GM18861 (cell line): Measurements from ENCODE around the gene VWF.
"Not testable (repeated sequence)": the region's sequence is repeated elsewhere in the genome, so short reads cannot be mapped to it uniquely, and the experiment has no call there.

Experiments
- ATAC-seq: cut with Tn5 transposase; IDR thresholded peaks from one replicate; pipeline ENCODE4 v1.9.1; 2021; ENCODE audit not compliant: unreplicated experiment

Gene VWF

DNA sequence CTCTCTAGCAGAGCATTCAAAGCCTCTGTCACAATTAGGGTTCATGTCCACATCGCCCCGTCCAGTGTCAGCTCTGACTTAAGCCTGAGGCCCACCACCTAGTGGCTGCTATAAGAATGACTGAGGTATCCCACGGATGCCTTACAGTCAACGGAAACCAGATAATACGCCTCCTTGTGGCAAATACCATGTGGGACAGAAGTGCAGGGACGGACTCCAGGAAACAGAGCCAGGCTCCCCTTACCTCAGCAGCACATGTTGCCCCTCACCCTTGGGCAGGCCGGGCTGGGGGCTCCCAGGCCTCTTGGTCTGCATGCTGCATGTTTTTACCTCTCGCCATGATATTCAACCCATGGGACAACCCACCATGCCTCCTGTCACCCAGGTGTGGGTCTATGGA, 86.3 kb downstream of the VWF start:
- ATAC-seq: peak; percentile 73

- no peak for ATAC-seq
Measured at GRCh38 chr12:6037459-6037858, 87.0 kb downstream of the VWF start.

GRCh38 chr12:6036509-6036908, 88.0 kb downstream of the VWF start:
- no peak for ATAC-seq

GRCh38 chr12:6034596-6034995, 89.9 kb downstream of the VWF start:
- ATAC-seq: no peak

DNA sequence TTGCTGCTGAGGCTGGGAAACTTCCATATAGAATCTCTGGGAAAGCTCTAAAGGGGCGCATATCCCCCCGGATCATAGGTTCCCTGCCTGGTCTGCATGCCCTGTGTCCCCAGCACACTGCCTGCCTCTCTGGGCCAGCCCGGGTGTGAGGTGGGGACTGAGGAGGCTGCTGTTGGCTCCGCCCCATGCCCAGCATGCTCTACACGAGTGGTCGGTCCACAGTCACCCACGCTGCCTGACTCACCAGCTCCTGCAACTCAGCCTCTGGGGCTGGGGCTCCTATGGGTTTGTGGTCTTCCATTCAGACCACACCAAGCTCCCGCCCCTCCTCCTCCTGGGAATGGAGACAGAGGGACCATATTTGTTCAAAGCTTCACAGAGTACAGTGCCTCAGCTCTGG, 90.9 kb downstream of the VWF start:
- no peak for ATAC-seq

GRCh38 chr12:6032726-6033125, 91.7 kb downstream of the VWF start:
- ATAC-seq: no peak

GRCh38 chr12:6031001-6031400, 93.5 kb downstream of the VWF start:
- no peak for ATAC-seq

DNA sequence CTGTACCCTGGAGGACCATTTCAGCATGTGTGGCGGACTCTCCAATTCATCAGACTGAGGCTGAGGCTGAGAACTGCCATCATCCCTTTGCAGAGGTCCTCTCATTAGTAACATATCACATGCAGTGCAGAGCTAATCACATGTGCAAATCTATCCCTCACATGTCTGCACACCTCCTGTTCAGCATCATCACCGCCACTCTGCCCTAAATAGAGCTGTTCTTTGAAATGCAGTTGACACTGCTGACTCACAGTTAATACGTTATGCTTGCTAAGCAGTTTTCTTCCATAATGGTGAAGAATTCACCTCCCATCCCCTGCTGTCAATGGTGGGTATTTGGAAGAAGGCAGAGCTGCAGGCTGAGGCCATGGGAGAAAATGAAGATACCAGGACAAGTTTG, 94.4 kb downstream of the VWF start:
- no peak for ATAC-seq

GRCh38 chr12:6029401-6029800, 95.1 kb downstream of the VWF start:
- no peak for ATAC-seq

DNA sequence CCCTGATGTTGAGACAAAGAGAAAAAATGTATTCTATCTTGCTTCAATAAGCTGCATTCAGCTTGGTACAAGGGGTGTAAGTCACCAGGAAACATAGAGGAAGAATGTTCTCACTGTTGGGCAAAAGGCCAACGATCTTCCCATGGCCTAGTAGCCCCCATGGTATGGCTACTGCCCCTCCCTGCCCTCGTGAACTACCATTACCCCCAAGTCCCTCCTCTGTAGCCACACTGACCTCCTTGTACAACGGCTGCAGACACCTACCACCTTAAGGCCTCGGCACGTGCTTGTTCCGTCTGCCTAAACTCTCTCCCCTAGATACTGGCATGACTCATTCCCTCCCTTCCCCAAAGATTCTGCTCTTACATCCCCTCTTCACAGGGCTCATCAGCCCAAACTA, 97.5 kb downstream of the VWF start:
- ATAC-seq: no peak

DNA sequence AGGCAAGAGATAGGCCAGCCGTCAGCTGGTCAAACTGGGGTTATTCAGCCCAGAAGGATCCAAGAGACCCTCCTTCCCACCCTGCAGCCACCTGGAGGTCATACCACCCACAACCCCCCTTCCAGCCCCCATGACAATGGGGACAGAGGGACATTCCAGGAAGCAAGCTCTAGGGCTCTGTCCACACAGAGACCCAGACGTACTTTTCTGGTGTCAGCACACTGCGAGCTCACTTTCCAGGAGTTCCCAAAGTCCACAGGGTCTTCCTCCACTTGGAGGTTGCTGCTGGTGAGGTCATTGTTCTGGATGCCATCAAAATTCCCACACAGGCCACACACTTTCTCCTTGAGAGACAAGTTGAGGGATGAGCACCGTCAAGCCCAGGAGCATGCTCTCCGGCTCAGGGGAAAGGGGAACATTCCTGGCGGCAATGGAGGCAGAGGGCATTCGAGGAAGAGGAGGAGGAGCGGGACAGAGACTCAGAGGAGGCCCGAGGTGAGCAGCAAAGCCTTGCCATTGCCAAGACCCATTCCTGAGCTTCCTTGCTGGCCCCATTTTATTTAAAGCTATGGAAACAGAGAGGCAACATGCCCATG, 98.7 kb downstream of the VWF start:
- ATAC-seq: not testable (repeated sequence)

GRCh38 chr12:6024066-6024465, 100.4 kb downstream of the VWF start:
- ATAC-seq: not testable (repeated sequence)

DNA sequence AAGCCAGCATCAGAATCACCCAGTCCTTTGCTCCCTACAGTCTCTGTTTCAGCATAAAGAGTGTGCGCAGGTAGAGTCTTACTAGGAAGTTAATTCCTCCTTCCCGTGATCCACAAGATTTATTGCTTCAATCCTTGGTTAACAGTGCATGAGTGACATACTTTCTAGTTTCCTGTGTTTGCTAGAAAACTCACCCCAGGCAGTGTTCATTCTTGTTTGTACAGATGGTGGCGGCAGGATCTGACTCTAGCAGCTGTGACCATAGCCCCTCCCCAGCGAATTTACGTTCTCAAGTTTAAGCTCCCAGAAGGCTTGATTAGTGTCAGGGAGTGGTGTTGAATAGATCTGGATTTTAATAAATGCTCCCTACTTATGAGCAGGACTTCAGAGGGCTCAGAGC, 103.5 kb downstream of the VWF start:
- no peak for ATAC-seq

- ATAC-seq: not testable (repeated sequence)
Measured at GRCh38 chr12:6020511-6020910, 104.0 kb downstream of the VWF start.

DNA sequence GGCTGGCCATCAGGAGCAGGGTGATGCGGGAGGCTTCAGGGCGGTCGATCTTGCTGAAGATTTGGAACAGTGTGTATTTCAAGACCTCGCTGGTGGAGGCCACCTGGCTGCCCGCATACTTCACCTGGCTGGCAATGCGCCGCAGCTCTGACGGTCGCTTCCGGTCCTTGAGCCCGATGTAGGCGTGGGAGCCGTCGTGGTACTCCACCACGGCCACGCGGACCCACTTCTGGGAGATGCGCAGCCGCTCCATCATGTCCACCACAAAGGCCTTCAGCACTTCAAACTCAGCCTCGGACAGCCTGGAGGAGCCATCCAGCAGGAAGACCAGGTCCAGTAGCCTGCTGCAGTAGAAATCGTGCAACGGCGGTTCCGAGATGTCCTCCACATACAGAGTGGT, 105.2 kb downstream of the VWF start:
- ATAC-seq: not testable (repeated sequence)

DNA sequence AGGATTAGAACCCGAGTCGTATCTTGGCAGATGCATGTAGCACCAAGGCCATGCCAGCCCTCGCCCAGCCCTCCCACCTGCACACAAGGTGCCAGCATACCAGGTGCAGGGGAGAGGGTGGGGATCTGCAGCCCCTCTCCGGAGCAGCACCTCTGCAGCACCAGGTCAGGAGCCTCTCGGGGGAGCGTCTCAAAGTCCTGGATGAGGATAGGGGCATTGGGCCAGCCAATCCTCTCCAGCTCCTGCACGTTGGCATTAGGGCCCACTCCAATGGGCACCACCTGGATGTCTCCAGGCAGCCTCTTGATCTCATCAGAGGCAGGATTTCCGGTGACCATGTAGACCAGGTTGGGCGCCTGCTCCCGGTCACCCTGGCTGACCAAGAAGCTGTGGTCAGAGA, 106.2 kb downstream of the VWF start:
- ATAC-seq: no peak

DNA sequence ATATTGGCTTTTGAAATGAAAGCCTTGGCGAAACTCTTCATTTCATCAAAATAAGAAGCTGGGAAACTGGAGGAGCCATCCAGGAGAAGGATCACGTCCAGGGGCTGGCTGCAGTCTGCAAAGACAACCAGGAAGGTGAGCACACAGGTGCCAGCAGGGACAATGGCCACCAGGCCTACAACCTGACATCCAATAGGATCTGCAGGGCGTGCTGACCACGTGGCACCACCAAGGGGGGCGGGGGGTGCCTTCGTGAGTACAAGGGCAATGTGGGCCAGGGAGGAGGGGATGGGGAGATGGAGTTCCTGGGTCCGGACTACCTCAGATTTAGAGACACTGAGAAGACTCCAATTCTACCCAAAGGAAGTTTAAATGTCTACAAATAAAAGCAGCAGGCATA, 107.7 kb downstream of the VWF start:
- ATAC-seq: no peak

DNA sequence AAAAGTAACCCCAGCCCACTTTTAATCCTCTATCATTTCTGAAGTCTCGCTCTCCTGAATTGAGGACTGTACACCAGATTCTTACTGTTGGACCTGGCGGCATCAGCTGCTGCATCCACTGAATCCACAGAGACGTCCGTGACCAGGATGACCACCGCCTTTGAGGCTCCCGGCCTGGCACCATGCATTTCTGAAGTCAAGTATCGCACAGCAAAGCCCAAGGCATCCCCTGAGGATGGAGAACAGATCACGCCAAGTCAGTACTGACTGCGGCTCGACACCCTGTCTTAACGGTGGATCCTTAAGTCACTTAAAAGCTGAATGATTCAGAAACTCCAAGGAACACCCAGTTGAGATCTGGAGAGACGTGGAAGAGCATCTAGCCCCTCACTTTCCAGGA, 108.5 kb downstream of the VWF start:
- ATAC-seq: not testable (repeated sequence)

DNA sequence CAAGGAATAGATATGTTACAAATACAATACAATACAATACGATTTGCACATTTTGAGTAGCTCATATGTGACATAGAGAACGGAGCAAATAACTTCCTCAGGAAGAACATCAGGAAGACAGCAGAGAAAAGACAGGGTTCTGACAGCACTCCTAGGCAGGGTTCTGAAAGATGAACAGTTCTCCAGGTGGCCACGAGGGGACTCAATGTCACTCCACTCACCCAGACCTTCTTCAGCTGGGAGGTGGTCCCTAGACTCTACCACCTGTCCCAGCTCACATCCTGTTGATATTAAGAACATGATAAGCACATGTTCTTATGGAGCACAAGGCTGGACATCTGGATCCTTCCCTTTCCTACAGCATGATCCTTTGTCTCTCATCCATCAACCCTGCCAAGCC, 109.2 kb downstream of the VWF start:
- ATAC-seq: not testable (repeated sequence)

DNA sequence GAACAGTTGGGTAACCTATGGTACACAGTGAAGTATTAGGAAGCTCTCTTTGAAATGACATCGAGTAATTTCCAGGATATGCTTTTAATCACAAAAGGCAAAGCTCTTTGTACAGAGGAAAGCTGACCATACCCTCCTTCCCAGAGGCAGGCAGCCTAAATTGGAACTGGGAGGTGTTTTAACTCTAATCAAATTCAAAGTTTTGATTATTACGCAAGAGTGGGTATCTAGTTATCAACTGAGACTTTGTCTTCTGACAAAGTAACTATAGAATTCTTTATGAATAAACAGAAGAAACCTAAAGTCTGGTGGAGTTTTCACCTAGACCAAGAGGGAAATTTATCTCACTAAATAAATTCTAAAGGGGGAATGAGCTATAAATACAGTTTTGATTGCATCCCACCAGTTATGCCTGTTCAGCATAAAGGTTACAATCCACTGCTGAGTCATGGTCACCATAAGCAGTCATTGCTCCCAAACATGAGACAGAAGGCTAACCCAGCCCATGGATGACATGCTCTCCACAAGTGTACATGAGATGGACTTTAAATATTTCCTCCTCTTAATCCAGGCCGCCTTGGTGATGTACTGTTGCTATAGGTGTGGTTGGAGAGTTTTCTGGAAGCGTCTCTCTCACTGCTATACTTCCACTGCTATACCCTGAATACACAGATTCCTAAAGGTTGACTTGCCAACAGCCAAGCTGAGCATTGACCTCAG, 113.7 kb downstream of the VWF start:
- ATAC-seq: not testable (repeated sequence)

- no peak for ATAC-seq
Measured at GRCh38 chr12:5997260-5997659, 127.2 kb downstream of the VWF start.

- no peak for ATAC-seq
Measured at GRCh38 chr12:5996459-5996858, 128.0 kb downstream of the VWF start.

- ATAC-seq: no peak
Measured at GRCh38 chr12:5989621-5990020, 134.8 kb downstream of the VWF start.
